Glomerular visceral epithelial cell (primary cell): Measurements from ENCODE around the gene APC2.

Source experiments
- DNase-seq: peaks from one replicate; pipeline ENCODE4 v3.0.0-alpha.2; 2016; ENCODE audit errors: extremely low spot score

The APC2 gene

GRCh38 chr19:1447504-1447903, 2.4 kb upstream of the APC2 start:
- no peak for DNase-seq

DNA sequence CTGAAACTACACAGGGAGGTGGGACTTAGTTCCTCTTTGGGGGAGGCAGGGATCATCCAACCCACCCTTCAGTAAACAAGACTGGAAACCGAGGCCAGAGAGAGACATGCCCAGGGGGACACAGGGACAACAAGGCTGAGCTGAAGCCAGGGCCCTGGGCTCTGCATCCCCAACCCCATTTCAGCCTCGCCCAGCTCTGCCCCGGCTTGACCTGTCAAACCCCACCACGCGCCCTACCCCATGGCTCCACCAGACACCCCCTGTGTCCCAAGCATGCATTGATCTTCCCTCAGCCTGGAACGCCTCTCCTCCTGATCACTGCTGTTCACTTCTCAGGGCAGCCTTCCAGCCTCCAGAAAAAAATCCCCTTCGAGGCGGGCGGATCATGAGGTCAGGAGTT, 2.0 kb upstream of the APC2 start:
- no peak for DNase-seq

- no peak for DNase-seq
Measured at GRCh38 chr19:1450735-1451731, 1.1 kb downstream of the APC2 start.

DNA sequence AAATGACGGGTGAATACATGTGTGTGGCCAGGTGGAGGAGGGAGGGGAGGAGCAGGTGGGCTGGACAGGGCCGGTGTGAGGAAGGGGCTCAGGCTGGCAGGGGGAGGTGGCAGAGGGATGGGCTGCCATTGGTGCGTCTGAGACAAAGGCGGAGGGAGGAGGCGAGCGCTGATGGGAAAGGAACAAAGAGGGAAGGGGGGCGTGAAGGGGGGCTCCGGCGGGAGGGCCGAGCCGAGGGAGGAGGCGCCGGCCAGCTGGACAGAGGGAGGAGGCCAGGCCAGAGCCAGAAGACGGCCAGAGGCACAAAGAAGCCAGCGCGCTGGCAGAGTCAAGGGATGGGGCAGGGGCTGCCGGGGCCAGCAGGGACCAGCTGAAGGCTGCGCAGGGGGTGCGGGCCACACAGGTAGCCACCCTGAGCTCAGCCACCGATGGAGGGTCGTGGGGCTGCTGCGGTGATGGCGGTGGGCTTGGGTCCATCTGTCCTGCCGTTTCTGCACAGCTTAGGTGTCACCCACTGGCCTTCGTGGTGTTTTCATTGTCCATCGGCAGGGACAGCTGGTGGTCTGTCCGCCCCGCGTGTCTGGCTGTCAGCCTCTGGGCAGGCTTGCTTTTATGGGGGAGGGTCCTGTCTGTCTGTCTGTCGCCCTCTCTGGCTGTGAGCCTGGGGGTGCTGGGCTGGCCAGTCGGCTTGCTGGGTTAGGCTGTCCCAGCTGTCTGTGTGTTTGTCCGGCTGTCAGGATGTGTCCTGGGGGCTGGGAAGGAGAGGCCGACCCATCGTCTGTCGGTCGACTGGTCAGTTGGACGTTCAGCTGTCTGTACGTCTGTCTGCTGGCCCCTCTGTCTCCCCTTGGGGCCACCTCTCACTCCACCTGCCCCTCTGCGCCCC, 2.2 kb downstream of the APC2 start:
- DNase-seq: no peak

- DNase-seq: no peak
Measured at GRCh38 chr19:1452802-1453524, 3.0 kb downstream of the APC2 start.

GRCh38 chr19:1453525-1454364, 3.8 kb downstream of the APC2 start:
- DNase-seq: peak; percentile 53

- DNase-seq: no peak
Measured at GRCh38 chr19:1455002-1455335, 5.0 kb downstream of the APC2 start.

- peak; percentile 57 for DNase-seq
Measured at GRCh38 chr19:1455336-1456120, 5.6 kb downstream of the APC2 start.

- no peak for DNase-seq
Measured at GRCh38 chr19:1456121-1456900, 6.4 kb downstream of the APC2 start.

GRCh38 chr19:1457031-1457739, 7.3 kb downstream of the APC2 start:
- DNase-seq: no peak

DNA sequence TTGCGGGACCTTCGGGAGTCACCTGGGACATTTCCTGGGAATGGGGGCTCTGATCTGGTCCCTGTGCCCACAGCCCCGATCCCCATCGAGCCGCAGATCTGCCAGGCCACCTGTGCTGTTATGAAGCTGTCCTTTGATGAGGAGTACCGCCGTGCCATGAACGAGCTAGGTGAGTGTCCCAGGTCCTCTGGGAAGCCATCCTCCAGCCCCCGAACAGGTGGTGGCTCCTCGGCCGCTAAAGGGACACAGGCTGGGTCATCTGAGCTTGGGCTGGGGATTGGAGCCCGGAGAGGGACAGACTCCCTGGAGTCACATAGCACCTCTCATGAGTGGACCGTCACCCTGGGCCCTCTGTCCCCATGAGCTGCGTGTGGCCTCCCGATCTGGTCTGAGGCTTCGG, 8.0 kb downstream of the APC2 start:
- no peak for DNase-seq

DNA sequence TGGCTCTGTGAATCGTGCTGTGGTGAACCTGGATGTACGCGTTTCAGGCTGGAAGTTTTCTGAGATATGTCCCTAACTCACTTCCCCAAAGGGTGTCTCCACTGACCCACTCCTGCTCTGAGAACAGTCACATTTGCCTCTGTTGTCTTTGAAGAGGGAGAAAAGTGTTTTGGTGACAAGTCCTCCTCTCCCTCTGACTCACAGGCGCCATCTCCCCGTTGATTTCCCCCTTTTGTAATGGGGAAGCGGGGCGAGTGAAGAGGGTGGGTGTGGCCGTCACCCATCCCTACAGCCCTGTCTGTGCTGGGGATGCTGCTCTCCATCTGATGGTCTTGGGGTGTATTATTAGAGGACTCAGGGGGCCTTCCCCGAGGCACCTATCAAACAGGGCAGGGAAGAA, 9.6 kb downstream of the APC2 start:
- DNase-seq: no peak

DNA sequence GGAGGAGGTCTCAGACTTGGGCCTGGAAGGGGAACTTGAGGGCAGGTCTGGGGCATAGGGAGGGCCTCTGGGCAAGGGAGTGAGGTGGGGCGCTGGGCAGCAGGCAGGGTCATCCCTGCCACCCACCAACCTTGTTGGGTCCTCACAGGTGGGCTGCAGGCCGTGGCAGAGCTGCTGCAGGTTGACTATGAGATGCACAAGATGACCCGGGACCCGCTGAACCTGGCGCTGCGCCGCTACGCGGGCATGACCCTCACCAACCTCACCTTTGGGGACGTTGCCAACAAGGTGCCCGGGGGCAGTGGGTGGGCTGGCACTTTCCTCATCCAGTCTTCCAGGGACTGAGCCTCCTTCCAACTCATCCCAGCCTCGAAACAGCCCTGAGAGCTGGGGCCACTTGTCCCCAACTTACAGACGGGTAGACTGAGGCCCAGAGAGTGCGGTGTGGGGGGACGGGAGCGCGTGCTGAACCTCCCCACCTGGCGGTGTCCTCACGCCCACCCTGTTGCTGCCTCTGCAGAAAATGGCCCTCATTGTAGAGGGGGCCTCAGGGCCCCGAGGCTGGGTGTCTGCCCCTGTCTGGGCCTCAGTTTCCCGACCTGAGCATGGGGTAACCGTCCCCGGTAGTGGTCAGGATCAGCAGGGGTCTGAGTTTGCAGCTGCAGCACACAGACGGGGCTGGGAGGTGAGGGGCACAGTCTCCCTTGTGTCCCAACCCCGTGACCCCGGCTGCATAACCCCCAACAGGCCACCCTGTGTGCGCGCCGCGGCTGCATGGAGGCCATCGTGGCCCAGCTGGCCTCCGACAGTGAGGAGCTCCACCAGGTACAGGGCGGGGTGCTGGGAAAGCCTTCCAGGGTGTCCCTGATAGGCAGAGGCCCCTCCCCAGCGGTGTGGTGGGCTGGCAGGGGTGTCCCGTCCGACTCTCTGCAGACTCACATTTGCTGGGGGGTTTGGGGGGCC, 10.4 kb downstream of the APC2 start:
- DNase-seq: no peak

DNA sequence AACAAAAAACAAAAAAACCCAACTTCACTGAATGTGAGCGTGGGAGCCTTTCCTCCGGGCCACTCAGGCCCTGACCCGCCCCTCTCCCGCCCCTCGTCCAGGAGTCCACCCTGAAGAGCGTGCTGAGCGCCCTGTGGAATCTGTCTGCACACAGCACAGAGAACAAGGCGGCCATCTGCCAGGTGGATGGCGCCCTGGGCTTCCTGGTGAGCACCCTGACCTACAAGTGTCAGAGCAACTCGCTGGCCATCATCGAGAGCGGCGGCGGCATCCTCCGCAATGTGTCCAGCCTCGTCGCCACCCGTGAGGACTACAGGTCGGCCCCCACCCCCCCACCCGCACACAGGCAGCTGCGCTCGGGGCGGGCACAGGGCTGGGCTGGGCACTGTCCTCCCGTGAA, 11.9 kb downstream of the APC2 start:
- DNase-seq: no peak

GRCh38 chr19:1465191-1466016, 15.5 kb downstream of the APC2 start:
- DNase-seq: no peak

GRCh38 chr19:1466018-1466460, 16.1 kb downstream of the APC2 start:
- DNase-seq: no peak
